H7 (cell line): Measurements from ENCODE around the gene ATF6. TPM values are rescaled to one million over a fixed set of nuclear protein-coding genes. Genes with fewer than 3 reads are reported as not detected.

Experiments
- DNase-seq: peaks from one replicate; pipeline ENCODE4 v3.0.0; 2012
- H3K27me3 ChIP-seq: 2 replicates; pipeline ENCODE4 v1.6.0; 2011; ENCODE audit warnings: mild to moderate bottlenecking, low read length; ENCODE audit not compliant: control insufficient read depth, insufficient read depth
- H3K36me3 ChIP-seq: replicated peaks from 2 replicates; pipeline ENCODE4 v1.5.1; 2011; ENCODE audit warnings: low read length; ENCODE audit not compliant: control insufficient read depth, insufficient read depth
- H3K4me3 ChIP-seq: 2 replicates; pipeline ENCODE4 v1.5.1; 2011; ENCODE audit warnings: low read depth, mild to moderate bottlenecking, control low read depth, low read length, moderate library complexity; ENCODE audit not compliant: insufficient read depth
- total RNA-seq: library from RNA; depleted of rRNA; stranded (reverse); fragments of >200 nt; shearing (Covaris generic); gene quantifications from 2 replicates; pipeline ENCODE4 v1.2.3, GENCODE V29; 2014

Gene ATF6
- total RNA-seq, 1 experiment from 2014 or later: 13.4 TPM

DNA sequence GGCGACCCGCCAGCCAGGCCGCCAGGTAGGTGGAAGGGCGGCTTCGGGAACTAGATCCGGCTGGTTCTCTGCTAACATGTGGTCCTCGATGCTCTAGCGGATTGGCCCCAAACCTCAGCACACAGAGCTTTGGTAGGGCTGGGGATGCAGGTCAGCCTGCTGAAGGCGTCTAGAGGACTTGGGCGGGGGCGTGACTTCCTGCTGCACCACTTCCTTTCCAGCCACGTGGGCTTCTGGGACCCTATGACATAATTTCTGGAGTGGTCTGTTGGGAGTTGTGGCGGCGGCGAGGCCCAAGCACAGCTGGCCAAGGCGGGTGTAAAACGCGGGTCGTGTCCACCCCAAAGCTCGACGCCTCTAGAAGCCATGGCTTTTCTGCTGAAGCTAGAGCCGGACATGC, 124.5 kb downstream of the ATF6 start:
- Histone ChIP-seq H3K4me3 (no peak overlapping the region), H3K27me3 (no peaks in the 10 kb centered on the region; the same call in 1 of the 2 replicates), H3K36me3 (no peaks in the 10 kb centered on the region)
- DNase-seq: peak; percentile 12

DNA sequence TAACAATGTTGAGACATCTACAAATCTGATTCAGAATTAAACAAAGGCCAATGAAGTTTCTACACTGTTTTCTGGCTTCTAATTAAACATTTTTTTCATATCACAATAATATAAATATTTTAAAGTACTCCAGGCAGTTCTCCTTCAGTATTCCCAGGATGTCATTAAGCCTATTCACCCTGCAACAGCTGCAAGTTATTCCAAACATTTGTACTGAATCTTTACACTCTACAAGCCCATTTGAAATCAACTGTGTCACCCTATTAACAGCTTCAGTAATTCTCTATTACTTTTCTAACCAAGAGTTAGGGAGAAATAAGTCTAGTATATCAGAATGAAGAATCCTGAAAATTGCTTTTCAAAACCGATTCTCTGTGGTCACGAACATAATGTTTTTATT, 133.0 kb downstream of the ATF6 start:
- no peak for DNase-seq
- no peaks in the 10 kb centered on the region for H3K36me3 ChIP-seq
- H3K4me3 ChIP-seq: no peak overlapping the region
- no peaks in the 10 kb centered on the region for H3K27me3 ChIP-seq

DNA sequence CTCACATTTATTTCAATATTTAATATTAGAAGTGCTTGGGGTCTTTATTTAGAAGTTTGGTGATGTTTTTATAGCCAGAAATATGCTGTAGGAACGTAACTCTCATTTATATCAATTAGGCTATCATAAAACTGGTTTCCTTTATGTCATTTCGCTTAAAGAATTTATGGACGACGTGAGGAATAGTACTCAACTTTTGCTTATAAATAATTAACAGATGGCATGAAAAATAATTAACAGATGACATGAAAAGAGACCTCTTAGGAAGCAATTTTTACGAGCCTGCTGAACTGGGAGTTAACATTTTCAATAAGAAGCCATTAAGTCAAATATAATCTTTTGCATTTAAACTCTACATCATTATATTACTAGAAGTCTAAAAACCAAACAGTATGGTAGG, 134.0 kb downstream of the ATF6 start:
- Histone ChIP-seq H3K27me3 (no peaks in the 10 kb centered on the region), H3K36me3 (no peaks in the 10 kb centered on the region), H3K4me3 (no peak overlapping the region)
- DNase-seq: no peak

DNA sequence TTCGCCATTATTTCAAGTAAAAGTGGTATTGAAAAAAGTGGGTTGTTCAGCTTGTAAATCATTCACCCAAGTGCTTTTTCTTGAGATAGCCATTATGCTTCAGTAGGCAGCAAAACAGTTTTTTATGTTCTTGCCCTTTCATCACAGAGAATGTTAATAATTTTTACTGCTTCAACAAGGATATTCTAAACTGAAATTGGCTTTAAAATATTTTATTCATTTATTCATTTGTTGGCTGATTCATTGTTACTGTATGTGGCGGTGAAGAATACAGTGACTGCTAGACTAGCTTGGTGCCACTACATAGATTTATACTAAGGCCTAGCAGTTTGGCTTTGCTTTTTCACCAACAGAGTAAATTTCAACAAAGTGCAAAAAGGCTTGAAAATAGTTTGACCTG, 136.1 kb downstream of the ATF6 start:
- no peaks in the 10 kb centered on the region for H3K27me3 ChIP-seq
- H3K36me3 ChIP-seq: no peaks in the 10 kb centered on the region
- no peak for DNase-seq
- no peak overlapping the region for H3K4me3 ChIP-seq

DNA sequence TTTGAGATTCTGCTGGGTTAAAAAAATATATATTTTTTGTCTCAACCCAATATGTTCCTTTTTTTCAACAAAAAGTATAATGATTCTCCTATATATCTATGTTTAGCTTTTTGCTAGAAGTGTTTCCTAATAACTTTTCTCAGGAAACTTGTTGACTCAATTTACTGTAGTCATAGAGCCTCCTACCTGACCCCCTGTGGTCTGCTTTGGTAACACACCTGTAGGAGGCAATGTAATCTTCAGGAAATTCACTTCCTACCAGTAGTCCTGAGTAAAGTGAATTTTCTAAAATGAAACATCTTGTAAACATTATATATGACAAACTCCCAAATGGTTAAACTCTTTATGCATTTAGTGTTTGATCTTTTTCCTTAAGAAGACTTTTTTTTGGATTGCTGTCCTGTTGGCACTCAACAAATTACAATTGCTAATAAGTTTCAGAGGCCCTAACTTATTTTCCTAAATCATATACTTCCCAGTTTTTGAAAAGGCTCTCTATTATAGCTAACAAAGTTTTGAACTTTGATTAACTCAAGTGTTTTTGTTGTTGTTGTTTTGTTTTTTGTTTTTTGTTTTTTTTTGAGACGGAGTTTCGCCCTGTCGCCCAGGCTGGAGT, 139.3 kb downstream of the ATF6 start:
- DNase-seq: peak; percentile 59
- H3K4me3 ChIP-seq: no peak overlapping the region
- no peaks in the 10 kb centered on the region for H3K27me3 ChIP-seq
- no peaks in the 10 kb centered on the region for H3K36me3 ChIP-seq

DNA sequence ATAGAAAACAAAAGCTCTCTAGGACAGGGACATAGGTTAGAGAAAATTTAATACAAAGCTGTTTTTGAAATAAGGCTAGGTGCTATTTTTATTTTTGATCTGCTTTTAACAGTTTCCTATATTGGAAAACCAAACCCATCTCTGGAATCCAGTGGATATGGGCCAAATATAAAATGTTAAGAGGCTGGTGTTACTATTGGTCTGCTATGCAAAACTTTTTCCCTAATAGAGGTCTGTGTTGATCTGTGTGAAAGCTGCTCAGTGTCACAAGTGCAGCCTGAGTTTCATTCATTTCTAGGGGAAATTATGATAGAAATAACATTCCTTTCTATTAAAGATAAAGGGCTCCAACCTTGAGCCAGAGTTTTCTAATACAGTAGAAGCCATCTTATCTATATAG, 141.1 kb downstream of the ATF6 start:
- no peaks in the 10 kb centered on the region for H3K27me3 ChIP-seq
- no peaks in the 10 kb centered on the region for H3K36me3 ChIP-seq
- DNase-seq: no peak
- H3K4me3 ChIP-seq: no peak overlapping the region

DNA sequence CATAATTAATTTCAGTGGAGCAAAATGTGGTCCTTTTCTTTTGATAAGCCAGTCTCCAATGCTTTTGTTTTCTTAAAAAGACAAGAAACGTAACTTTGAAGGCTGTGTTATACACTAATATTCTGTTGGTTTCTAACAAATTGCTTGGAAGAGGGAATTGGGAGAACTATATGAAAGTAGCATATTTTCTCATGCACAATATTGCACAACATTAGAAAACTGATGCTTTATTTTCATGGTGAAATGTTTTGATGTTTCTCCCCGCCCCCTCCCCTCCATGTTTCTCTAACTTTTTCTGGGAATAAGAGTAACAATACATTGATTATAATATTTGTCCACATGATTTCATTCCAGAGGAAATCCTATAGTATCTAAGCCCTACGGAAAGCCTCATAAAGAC, 142.1 kb downstream of the ATF6 start:
- DNase-seq: no peak
- H3K36me3 ChIP-seq: no peaks in the 10 kb centered on the region
- no peak overlapping the region for H3K4me3 ChIP-seq
- H3K27me3 ChIP-seq: no peaks in the 10 kb centered on the region

DNA sequence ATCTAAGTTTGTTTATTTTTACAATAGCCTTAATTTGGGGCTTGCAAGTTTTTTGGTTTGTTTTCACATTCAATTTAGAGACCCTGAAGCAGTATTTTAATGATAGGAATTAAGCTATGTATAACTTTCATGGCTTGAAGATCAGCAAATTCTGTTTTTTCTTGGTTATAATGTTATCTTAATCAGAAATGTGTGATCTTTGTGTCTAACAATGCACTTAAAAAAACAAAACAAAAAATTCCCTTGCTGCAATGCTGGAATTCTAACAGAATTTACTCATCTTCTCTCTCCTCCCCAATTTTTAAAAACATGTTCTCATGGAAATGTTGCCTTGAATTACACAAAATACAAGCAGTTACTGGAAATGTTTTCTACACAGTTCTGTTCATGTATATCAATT, 144.5 kb downstream of the ATF6 start:
- no peak for DNase-seq
- Histone ChIP-seq H3K4me3 (no peak overlapping the region), H3K27me3 (no peaks in the 10 kb centered on the region)

DNA sequence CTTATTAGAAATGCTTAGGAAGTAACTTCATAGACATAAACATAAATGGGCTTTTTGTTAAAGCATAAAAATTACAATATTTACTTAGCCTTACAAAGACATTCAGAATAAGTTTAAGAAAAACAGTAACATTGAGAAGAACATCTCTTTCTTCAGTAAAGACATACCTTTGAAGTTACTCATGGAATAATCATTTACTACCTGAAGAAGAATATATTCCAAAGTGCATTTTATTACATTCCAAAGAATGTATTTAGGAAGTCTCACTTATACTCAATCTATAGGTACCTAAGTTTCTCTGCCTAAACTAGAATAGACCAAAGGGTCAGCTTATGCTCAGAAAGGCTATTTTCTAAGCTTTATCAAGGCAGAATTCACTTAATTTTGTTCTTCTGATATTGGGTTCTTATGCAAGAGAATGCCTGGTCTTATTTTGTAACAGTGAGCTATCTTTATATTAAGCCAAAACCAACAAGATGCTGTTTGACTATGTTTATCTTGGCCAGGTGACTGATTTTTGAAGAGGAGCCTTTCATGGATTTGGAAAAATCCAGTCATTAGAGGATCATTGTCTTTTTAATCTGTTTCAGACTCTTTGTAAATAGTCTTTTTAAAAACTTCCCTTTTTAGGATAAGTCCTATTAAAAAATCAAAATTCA, 147.5 kb downstream of the ATF6 start:
- Histone ChIP-seq H3K27me3 (no peaks in the 10 kb centered on the region), H3K36me3 (no peaks in the 10 kb centered on the region), H3K4me3 (no peak overlapping the region)
- no peak for DNase-seq

More for the DNA sequence above, 144.5 kb downstream of the ATF6 start:
- no peaks in the 10 kb centered on the region for H3K36me3 ChIP-seq

DNA sequence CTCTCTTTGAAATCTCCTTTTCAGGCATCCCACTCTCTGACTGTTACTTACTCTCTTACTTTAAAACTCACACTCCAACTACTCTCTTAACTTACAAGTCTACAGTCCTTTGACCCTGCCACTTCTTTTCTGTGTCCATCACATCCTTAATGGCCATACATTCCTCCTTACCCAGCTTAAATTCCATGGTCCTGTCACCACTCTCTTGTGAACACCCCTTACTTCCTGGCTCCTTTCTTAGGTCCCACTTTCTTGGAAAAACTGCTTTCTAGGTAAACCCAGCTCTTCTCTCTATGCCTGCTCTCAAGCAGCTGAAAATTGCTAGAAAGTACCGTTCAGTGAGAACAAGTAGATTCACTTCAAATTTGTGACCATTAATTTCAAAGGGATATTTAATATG, 148.5 kb downstream of the ATF6 start:
- DNase-seq: no peak
- no peak overlapping the region for H3K4me3 ChIP-seq
- H3K36me3 ChIP-seq: no peaks in the 10 kb centered on the region
- no peaks in the 10 kb centered on the region for H3K27me3 ChIP-seq

DNA sequence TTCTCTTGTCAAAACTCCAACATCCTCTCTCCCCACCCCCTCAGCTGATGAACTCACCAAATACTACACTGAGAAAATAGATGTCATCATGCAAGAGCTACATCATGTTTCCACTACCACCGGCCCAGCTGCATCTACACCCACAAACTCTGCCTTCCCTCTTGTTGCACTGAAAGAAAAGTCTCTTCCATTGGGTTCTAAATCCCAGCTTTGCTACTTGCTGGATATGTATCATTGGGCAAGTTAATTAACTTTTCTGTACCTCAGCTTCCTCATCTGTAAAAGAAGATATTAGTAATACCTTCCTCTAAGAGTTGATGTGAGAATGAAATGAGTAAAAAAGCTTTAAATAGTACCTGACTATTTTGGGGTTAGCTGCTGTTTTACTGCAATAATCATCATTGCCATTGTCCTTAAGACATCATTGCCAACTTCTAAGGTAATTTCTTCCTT, 149.0 kb downstream of the ATF6 start:
- DNase-seq: no peak
- H3K36me3 ChIP-seq: no peaks in the 10 kb centered on the region

DNA sequence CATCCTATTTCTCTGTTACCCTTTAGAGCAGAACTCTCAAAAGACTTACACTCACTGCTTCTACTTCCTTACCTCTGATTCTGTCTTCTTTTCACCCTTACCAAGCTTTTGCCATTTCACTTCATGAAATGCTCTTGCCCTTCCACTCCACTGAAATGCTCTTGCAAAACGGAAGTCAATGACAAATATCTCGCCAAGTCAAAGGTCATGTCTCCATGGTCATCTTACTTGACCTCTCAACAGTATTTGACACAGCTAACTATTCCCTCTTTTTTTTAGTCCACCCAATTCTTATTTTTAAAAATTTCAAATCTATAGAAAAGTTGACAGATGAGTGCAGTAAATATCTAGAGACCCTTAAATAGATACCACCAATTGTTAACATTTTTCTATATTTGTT, 149.9 kb downstream of the ATF6 start:
- DNase-seq: no peak
- H3K36me3 ChIP-seq: no peaks in the 10 kb centered on the region
- no peak overlapping the region for H3K4me3 ChIP-seq
- H3K27me3 ChIP-seq: no peaks in the 10 kb centered on the region

More for the DNA sequence above, 149.0 kb downstream of the ATF6 start:
- H3K27me3 ChIP-seq: no peaks in the 10 kb centered on the region
- no peak overlapping the region for H3K4me3 ChIP-seq

DNA sequence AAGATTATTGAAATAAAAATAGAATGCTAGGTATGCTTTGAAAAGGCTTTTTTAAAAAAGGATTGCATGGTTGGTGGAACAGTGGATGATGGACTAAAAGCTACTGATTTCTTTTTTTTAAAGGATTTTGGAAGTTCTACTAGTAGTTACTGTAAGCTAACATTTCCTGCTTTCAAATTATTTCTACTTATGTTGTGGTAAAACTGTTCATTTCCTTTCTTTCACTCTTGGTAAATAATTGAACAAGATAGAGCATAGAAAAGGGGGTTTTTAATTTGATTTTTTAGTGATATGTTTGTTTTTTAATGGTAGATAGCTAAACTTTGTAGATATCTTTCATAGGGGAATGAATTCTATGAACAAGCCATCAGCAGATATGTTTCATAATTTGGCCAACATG, 153.1 kb downstream of the ATF6 start:
- Histone ChIP-seq H3K27me3 (no peaks in the 10 kb centered on the region), H3K4me3 (no peak overlapping the region), H3K36me3 (no peaks in the 10 kb centered on the region)
- DNase-seq: no peak

DNA sequence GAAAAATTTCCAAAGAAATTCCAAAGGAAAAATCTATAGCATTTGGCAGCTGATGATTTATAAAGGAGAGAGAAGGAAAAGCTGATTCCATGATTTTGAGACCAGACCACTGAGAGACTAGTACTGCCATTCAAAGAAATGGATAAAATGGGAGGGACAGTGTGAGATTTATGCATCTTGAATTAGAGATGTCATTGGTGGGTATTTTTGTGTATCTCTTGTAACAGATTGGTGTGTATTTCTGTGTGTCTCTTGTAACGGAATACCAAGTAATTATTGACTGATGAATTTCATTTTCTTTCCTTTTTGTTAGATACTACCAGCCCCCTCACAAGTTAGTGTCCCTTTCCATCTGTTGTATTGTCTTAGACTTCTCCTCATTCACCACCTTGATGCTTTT, 155.4 kb downstream of the ATF6 start:
- Histone ChIP-seq H3K36me3 (no peaks in the 10 kb centered on the region), H3K27me3 (no peaks in the 10 kb centered on the region), H3K4me3 (no peak overlapping the region)
- DNase-seq: no peak

DNA sequence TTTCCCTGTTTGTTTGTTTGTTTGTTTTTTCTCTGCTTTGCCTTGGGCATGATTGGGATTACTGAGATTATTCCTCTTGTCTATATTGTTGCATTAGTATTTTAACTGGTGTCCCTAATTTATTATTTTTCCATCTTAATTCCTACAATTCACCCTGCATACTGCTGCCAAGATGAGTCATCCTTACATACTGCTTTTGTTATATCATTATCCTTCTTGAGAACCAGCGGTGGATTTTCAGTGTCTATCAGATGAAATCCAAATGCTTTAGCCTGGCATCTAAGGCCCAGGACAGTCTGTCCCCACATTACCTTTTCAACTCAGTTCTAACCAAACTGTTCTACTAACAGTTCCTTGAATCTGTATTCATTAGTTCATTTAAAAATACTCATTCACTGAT, 155.9 kb downstream of the ATF6 start:
- Histone ChIP-seq H3K27me3 (no peaks in the 10 kb centered on the region), H3K36me3 (no peaks in the 10 kb centered on the region), H3K4me3 (no peak overlapping the region)
- DNase-seq: no peak
